GM12875 (cell line): Measurements from ENCODE around the gene CACNA1F.

Experiments used
- H3K4me3 ChIP-seq: one replicate; pipeline ENCODE4 v1.5.1; 2011; ENCODE audit warnings: low read depth, low read length, control low read depth
- TF ChIP-seq, protein P1 (sequence below): IDR thresholded peaks from 2 replicates; pipeline ENCODE4 v1.5.1; 2011; ENCODE audit warnings: low read depth, mild to moderate bottlenecking, control low read depth, inconsistent platforms, low read length, moderate library complexity, borderline replicate concordance; ENCODE audit not compliant: insufficient read depth

Gene CACNA1F

DNA sequence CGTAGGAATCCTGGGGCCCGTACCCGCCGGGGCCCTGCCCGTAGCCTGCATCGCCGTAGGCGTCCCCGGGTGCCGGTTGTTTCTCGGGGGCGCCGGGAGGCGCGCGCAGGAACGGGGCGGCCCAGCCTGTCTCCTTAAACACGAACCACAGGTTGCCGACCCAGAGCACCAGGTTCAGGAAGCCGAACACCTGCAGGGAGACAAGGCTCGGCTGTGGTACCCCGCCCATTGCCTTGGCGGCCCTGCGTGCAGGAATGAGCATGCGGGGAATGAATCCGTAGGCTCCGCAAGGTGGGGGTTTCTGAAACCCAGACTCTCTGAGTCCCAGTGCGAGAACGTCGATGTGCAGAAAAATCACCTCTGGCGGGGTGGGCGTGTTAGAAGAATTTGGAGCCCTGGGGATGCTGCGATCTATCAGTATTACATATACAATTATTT, 41.5 kb downstream of the CACNA1F start:
- H3K4me3 ChIP-seq: peak overlapping the region; percentile 82
- TF ChIP-seq, protein P1, sequence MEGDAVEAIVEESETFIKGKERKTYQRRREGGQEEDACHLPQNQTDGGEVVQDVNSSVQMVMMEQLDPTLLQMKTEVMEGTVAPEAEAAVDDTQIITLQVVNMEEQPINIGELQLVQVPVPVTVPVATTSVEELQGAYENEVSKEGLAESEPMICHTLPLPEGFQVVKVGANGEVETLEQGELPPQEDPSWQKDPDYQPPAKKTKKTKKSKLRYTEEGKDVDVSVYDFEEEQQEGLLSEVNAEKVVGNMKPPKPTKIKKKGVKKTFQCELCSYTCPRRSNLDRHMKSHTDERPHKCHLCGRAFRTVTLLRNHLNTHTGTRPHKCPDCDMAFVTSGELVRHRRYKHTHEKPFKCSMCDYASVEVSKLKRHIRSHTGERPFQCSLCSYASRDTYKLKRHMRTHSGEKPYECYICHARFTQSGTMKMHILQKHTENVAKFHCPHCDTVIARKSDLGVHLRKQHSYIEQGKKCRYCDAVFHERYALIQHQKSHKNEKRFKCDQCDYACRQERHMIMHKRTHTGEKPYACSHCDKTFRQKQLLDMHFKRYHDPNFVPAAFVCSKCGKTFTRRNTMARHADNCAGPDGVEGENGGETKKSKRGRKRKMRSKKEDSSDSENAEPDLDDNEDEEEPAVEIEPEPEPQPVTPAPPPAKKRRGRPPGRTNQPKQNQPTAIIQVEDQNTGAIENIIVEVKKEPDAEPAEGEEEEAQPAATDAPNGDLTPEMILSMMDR: no peak

DNA sequence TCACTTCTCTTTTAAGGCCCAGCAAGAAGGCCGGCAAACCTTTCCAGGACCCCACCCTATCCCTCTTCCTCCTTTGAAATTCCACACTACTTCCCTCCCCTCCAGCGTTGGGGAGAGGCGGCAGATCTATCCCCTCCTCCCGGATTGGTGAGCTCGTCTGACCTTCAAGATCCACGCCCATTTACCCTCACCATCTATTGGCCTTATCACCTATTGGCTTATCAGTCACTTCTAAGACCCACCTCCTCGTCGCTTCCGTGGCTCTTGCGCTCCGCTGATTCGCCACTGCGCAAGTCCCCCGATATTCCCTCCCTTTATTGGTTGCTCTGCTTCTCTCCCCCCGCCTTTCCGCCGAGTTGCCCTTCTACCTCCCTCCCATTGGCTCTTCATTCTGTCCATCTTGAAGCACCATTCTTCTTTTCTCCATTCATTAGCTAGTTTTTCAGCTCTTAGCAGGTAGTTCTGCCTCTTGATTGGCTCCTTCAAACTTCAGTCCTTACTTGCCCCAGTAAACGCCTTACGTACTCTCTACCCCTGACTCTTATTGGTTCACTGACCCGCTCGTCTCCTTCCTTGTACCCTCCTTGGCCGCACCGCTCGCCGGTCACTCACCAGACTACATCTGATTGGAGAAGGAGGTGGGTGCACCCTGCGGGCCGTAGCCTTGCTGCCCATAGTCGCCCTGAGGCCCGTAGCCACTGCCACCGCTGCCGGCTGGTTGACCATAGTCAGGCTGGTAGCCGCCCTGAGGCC, 42.1 kb downstream of the CACNA1F start:
- TF ChIP-seq, protein P1: no peak
- peak overlapping the region; percentile 82 for H3K4me3 ChIP-seq

DNA sequence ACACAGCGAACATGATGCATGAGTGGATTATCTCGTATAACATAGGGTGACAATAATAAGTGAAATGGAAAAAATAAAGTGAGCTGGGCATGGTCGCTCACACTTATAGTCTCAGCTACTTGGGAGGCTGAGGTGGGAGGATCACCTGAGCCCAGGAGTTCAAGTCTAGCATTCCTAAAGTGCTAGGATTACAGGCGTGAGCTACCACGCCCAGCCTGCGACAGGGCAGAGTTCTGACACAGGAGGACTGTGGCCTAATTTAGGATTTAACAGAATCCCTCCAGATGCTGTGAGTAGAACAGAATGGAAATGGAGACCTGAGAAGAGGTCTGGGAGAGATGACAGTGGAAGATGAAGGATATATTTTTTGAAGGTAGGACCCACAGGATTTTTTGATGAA, 43.5 kb downstream of the CACNA1F start:
- TF ChIP-seq, protein P1: no peak
- H3K4me3 ChIP-seq: peak overlapping the region; percentile 21

DNA sequence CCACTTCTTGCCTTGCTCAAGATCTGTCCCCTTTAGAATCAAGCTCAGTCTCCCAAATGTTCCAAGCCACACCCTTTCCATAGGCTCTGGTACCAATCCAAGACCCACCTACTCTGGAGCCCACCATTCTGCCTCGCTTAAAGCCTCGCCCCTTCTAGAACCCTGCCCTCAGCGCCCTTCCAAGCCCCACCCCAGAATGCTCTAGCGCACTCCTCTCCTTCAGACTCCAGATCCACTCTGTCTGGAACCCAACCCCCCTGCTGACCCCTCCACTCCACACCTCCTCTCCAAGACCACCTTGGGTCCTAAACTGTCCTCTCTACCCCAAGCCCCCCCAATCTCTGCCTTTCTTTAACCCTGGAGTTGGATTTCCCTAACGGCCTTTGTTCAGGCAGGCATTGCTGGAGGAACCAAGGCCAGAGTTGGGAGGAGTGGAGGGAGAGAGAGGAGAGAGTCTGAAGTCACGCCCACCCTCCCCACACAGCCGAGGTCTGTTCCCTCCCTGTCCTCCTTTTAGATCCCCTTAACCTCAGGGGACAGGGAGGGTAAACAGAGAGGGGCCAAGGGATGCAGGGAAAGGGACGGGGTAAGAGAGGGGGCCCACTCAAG, 44.6 kb downstream of the CACNA1F start:
- TF ChIP-seq, protein P1: no peak
- no peak overlapping the region for H3K4me3 ChIP-seq

DNA sequence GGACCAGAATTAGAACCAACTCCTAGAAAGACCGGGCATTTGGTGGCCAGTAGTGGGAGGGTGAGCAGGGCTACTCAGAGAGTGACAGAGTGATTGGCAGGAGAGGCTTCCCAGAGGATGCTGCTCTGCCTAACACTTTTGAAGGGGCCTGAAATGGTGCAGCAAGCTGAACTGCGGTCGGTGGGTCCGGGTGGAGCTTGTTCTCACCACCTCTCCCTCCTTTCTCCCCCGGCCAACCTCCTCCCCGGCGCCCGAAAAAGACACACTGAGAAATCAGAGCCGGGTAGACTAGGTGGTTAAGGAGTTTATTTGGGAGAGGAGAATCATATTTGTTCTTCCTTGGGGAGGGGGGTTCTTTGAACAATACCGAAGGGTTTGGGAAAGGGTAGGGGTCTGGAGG, 45.6 kb downstream of the CACNA1F start:
- H3K4me3 ChIP-seq: no peak overlapping the region
- TF ChIP-seq, protein P1: no peak

DNA sequence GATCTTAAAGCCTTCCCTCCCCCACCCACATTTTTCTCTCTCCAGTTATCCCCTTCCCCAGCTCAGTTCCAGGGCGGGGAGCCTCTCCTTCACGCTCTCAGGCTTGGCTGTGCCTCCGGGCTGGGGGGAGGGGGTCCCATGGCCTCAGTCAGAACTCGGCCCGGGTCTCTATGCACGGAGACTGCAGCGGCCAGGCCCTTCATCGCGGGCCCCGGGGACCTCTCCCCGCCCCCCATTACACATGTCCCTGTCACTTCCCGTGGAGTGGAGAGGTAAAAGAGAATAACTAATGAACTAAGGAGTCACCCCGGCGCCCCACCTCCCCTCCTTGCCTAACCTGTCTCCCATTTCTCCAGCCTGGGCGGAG, 46.1 kb downstream of the CACNA1F start:
- TF ChIP-seq, protein P1: no peak
- no peak overlapping the region for H3K4me3 ChIP-seq
